Common myeloid progenitor, CD34-positive (primary cell): Measurements from ENCODE around the gene KXD1.

ENCODE experiments used
- CTCF ChIA-PET: fragments of 350-600 bp; sonication (Branson Sonifier 250); formaldehyde crosslinking; loops from one replicate; lab custom pipeline; 2021; ENCODE audit warnings: antibody characterized with exemption; lab: Charles Lee
- POLR2A ChIA-PET: fragments of 350-600 bp; sonication (Branson Sonifier 250); formaldehyde crosslinking; loops from one replicate; lab custom pipeline; 2021; ENCODE audit warnings: antibody characterized with exemption; lab: Charles Lee
- DNase-seq, 3 donors: peaks; one replicate each; pipeline versions ENCODE4 v3.0.0 to v3.0.0-alpha.2; 2013
- H3K27ac ChIP-seq, 2 experiments: 1 replicate in 1 of 2; 2 replicates in 1 of 2; pipeline ENCODE4 v1.7.0; 2013; ENCODE audit warnings: inconsistent platforms in 2 of 2, low read length in 2 of 2, mild to moderate bottlenecking in 2 of 2, low read depth in 1 of 2, moderate library complexity in 1 of 2; ENCODE audit not compliant: severe bottlenecking in 2 of 2, insufficient read depth in 1 of 2, poor library complexity in 1 of 2
- H3K27me3 ChIP-seq, 5 experiments: replicated peaks in 2 of 5; 1 replicate in 3 of 5; 2 replicates in 2 of 5; pipeline versions ENCODE4 v1.6.1 to v1.7.0; 2013; ENCODE audit warnings: low read length in 4 of 5, mild to moderate bottlenecking in 2 of 5, moderate library complexity in 2 of 5, inconsistent platforms in 1 of 5; ENCODE audit not compliant: insufficient read depth in 5 of 5, control insufficient read depth in 4 of 5
- H3K36me3 ChIP-seq, 4 experiments: 1 replicate in 2 of 4; 2 replicates in 2 of 4; pipeline versions ENCODE4 v1.6.1 to v1.7.0; 2013; ENCODE audit warnings: low read length in 3 of 4, control low read depth in 1 of 4, mild to moderate bottlenecking in 1 of 4; ENCODE audit not compliant: control insufficient read depth in 4 of 4, insufficient read depth in 4 of 4
- H3K4me1 ChIP-seq, 4 experiments: 1 replicate in 3 of 4; 2 replicates in 1 of 4; pipeline versions ENCODE4 v1.6.1 to v1.7.1; 2013; ENCODE audit warnings: low read length in 3 of 4, mild to moderate bottlenecking in 3 of 4, control low read depth in 1 of 4, inconsistent platforms in 1 of 4, moderate library complexity in 1 of 4; ENCODE audit not compliant: control insufficient read depth in 4 of 4, insufficient read depth in 4 of 4; ENCODE audit errors: control extremely low read depth in 1 of 4
- H3K4me3 ChIP-seq, 7 experiments: 1 replicate in 4 of 7; 2 replicates in 3 of 7; pipeline versions ENCODE4 v1.5.1 to v1.7.0; 2013; ENCODE audit warnings: mild to moderate bottlenecking in 7 of 7, low read length in 6 of 7, moderate library complexity in 6 of 7, inconsistent platforms in 2 of 7, low read depth in 2 of 7, control low read depth in 1 of 7; ENCODE audit not compliant: insufficient read depth in 4 of 7, control insufficient read depth in 1 of 7; ENCODE audit errors: extremely low read depth in 1 of 7
- H3K9me3 ChIP-seq, 5 experiments: 1 replicate in 4 of 5; 2 replicates in 1 of 5; pipeline versions ENCODE4 v1.6.1 to v1.7.1; 2013; ENCODE audit warnings: low read length in 4 of 5, mild to moderate bottlenecking in 2 of 5, inconsistent platforms in 1 of 5, low read depth in 1 of 5, moderate library complexity in 1 of 5; ENCODE audit not compliant: control insufficient read depth in 4 of 5, insufficient read depth in 2 of 5; ENCODE audit errors: control extremely low read depth in 1 of 5
- WGBS: methylation state at CpG from one replicate; pipeline ENCODE4 v1.1.5; 2013; ENCODE audit not compliant: insufficient coverage; 5-methylcytosine and 5-hydroxymethylcytosine counted together

Gene KXD1

DNA sequence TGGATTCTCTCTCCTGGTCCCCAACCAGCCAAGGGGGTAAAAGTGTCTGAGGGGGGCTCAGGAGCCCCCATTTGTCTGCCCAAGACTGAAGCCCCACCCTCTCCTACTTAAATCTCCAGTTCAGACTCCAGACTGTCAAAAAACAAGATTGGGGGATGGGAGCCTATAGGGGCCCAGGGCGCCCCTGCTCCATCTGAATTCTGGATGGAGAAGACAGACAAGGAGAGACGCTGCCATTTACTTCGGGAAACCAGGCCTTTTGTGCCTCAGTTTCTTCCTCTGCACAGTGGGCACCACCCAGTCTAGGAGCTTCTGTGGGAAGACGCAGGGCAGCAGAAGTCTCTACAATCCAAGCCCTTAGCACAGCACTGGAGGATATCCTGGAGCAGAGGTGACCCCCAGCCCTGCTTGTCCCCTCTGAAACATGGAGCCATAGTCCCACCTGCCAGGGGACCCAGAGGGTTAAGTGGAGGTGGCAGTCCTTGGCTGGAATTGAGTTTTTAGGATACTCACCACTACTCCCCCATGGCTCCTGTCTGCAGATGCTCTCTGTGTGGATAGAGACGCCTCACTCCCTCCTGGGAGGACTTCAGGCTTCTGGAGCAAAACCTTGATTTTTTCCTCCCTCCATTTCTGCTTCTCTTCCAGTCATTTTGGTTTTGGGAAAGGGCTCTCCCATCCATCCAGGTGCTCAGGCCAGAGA is 50.6 kb downstream of the KXD1 start:
- H3K4me1 ChIP-seq = peaks cover 0 to 48% (median 32%) of the 10 kb centered on the region in 4 experiments
- no peaks in the 10 kb centered on the region for H3K9me3 ChIP-seq
- peaks cover 9 to 96% (median 52%) of the 10 kb centered on the region in 5 experiments for H3K27me3 ChIP-seq
- H3K36me3 ChIP-seq = no peaks in the 10 kb centered on the region
- ChIA-PET CTCF (no interaction called here), POLR2A (no interaction called here)
- no peak overlapping the region for H3K27ac ChIP-seq
- H3K4me3 ChIP-seq = no peak overlapping the region
- no peak for DNase-seq
- WGBS = 14% methylated on average over 5 of the region's 5 CpGs

DNA sequence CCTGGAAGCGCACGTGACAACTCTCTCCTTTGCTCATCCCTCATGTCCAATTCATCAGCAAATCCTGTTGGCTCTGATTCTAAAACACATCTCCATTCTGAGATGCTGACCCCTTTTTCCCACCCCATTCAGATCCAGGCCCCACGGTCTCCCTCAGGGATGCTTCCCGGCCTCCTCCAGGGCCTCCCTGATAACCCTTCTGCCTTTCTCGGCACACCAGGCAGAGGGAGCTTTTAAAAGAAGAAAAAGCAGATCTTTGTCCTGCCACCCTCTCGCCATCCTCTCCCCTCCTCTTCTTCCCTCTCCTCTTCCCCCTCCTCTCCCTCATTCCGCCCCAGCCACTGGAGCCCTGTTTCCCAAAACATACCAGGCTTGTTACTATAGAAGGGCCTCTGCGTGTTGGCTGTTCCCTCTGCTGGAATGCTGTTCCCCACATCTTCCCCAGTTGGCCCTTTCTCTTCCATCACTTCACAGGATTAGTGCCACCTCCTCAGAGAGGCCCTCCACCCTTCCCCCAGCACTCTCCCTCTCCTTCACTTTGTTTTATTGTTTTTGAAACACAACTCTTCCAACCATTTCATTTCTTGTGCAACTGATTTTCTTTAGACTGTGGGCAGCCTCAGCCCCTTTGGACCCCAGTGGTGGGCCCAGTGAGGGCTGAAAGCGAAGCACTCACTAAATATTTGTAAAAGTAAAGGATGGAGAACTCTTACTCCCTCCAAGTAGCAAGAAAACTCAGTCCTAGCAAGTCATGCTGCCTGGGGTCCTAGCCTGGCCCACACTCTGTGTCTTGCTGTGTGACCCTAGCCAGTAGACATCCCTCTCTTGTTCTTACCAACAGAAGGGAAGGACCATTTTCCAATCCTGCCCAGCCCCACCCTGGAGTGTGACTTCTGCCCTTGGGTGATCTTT is 51.4 kb downstream of the KXD1 start:
- Histone ChIP-seq H3K9me3 (no peaks in the 10 kb centered on the region), H3K27me3 (peaks cover 9 to 97% (median 51%) of the 10 kb centered on the region in 5 experiments), H3K4me1 (peaks cover 0 to 46% (median 29%) of the 10 kb centered on the region in 4 experiments), H3K27ac (no peak overlapping the region), H3K4me3 (no peak overlapping the region), H3K36me3 (no peaks in the 10 kb centered on the region)
- DNase-seq = no peak
- 34% methylated on average over 7 of the region's 9 CpGs for WGBS
- POLR2A ChIA-PET = no interaction called here
- CTCF ChIA-PET = no interaction called here

DNA sequence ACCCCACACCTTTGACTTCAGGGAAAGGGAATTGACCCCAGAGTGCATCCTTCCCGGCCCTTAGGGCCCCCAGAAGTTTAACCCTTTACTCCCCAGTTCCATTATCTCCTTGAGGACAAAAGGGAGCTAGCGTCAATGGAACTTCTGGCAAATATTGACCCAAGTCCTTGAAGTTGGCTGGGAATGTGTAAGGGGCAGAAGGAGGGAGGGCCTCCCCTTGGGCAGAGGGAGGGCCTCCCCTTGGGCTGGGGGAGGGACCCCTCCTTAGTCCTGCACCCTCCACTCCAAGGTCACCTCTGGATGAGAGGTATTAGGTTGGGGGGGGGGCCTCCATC is 52.0 kb downstream of the KXD1 start:
- Histone ChIP-seq H3K27ac (no peak overlapping the region), H3K4me1 (peaks cover 0 to 46% (median 28%) of the 10 kb centered on the region in 4 experiments), H3K36me3 (no peaks in the 10 kb centered on the region), H3K27me3 (peaks cover 9 to 97% (median 50%) of the 10 kb centered on the region in 5 experiments), H3K4me3 (no peak overlapping the region), H3K9me3 (no peaks in the 10 kb centered on the region)
- CTCF ChIA-PET = no interaction called here
- DNase-seq = no peak
- POLR2A ChIA-PET = no interaction called here
- WGBS = no CpG with 5 or more reads among the region's 2 CpGs

DNA sequence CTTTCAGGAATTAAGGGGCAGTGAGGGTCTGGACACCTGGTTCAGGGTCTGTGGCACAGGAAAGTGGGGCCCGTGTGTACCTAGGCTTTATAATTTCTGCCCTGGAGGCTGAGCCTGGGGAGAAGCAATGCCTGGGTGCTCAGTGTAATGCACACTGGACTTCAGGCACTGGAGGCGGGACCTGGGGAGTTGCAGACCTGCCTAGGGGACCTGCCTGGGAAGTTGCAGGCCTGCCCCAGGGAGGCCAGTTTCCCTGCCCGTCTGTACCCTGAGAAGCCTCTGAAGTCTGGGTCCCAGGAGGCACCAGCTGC is 52.5 kb downstream of the KXD1 start:
- peaks cover 0 to 46% (median 28%) of the 10 kb centered on the region in 4 experiments for H3K4me1 ChIP-seq
- no peaks in the 10 kb centered on the region for H3K36me3 ChIP-seq
- no peak overlapping the region for H3K4me3 ChIP-seq
- ChIA-PET CTCF (no interaction called here), POLR2A (no interaction called here)
- H3K27ac ChIP-seq = no peak overlapping the region
- no peaks in the 10 kb centered on the region for H3K9me3 ChIP-seq
- H3K27me3 ChIP-seq = peaks cover 9 to 97% (median 47%) of the 10 kb centered on the region in 5 experiments
- 36% methylated on average over 2 of the region's 3 CpGs for WGBS
- no peak for DNase-seq

DNA sequence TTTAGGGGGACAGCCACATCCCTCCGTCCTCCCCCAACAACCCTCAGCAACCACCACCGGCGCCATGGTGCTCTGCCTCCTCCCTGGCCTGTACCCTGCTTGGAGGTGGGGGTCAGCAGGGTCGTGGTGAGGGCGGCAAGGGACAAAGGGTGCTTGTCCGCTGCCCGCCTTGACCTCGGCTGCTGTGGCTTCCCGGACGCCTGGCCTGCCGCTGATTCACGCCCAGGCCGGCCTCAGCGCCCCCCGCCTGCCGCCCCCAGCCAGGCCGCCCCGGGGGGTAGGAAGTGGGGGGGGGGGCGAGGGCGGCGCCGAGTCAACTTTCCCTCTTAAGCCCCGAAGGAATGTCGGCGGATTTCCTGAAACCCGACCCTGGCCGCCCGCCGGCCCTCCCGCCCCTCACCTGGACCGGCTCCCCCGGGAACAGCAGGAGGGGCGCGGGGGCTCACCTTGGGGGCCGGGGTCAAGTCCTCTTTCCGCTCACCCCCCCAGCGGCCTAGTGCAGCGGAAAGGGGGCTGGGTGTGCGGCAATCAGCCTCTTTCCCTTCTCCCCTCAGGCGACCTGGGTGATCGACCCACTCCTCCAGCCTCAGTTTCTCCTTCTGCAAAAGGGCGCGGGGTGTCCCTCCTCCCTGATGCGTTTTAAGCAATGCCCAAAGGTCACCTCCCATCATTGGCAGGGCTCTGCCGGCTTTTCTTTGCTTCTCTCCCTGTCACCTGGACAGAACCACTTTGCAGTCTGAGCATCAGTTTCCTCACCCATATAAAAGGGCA is 53.1 kb downstream of the KXD1 start:
- Histone ChIP-seq H3K27me3 (peaks cover 9 to 97% (median 49%) of the 10 kb centered on the region in 5 experiments), H3K36me3 (no peaks in the 10 kb centered on the region), H3K27ac (no peak overlapping the region), H3K4me3 (no peak overlapping the region), H3K9me3 (no peaks in the 10 kb centered on the region), H3K4me1 (peaks cover 0 to 43% (median 28%) of the 10 kb centered on the region in 4 experiments)
- CTCF ChIA-PET = no interaction called here
- under 1% methylated on average over 19 of the region's 45 CpGs for WGBS
- peak in 1 of 3 donors; percentile 26 for DNase-seq
- POLR2A ChIA-PET = no interaction called here

DNA sequence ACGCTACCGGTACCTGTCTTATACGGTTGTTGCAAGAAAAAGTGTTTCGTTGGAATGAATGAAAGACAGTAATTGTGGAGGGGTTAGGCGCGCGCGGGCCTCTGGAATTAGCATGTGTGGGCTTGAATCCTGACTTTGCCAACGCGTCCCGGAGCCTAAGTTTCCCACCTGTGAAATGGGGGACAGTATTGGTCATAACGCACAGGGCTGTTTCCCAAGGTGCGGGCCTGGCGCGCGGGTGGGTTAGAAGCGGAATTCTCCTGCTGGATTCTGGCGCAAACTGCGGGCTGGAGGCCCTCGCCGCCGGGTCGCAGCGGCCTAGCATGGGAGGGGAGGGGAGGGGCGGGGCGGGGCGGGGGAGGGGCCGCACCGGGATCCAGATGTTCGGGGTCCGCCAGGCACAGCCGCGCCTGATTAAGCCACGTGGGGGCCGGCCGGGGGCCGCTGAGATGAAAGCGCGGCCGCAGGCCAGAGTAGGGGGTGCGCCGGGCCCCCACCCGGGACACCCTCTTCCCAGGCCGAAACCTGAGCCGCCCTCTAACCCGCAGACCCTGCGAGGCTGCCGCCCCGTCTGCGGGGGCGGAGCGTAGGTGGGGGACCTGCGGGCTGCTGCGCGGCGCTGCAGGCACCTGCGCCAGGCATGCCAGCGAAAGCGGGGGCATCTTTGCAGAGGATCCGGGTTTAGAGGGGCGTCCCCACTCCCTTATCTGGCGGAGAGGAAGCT is 53.8 kb downstream of the KXD1 start:
- peaks cover 9 to 98% (median 49%) of the 10 kb centered on the region in 5 experiments for H3K27me3 ChIP-seq
- WGBS = under 1% methylated on average over 32 of the region's 62 CpGs
- CTCF ChIA-PET = interaction anchor here (1.6 kb wide), 1 partner anchor 24 kb away, joined by 3 read pairs; the partner anchor contains the start of gene REX1BD

More for the DNA sequence above, 53.8 kb downstream of the KXD1 start:
- peaks cover 0 to 41% (median 27%) of the 10 kb centered on the region in 4 experiments for H3K4me1 ChIP-seq
- peaks cover 0 to 3% (median 0%) of the 10 kb centered on the region in 5 experiments for H3K9me3 ChIP-seq
- H3K36me3 ChIP-seq = no peaks in the 10 kb centered on the region
- peak in 1 of 3 donors; percentile 41 for DNase-seq
- POLR2A ChIA-PET = no interaction called here
- H3K27ac ChIP-seq = no peak overlapping the region
- peak overlapping the region in 1 of 7 experiments; percentile 59 for H3K4me3 ChIP-seq
